ENCODE results near the gene GSC2.
"Not testable (repeated sequence)": the region's sequence is repeated elsewhere in the genome, so short reads cannot be mapped to it uniquely, and the experiment has no call there.

Gene GSC2

DNA sequence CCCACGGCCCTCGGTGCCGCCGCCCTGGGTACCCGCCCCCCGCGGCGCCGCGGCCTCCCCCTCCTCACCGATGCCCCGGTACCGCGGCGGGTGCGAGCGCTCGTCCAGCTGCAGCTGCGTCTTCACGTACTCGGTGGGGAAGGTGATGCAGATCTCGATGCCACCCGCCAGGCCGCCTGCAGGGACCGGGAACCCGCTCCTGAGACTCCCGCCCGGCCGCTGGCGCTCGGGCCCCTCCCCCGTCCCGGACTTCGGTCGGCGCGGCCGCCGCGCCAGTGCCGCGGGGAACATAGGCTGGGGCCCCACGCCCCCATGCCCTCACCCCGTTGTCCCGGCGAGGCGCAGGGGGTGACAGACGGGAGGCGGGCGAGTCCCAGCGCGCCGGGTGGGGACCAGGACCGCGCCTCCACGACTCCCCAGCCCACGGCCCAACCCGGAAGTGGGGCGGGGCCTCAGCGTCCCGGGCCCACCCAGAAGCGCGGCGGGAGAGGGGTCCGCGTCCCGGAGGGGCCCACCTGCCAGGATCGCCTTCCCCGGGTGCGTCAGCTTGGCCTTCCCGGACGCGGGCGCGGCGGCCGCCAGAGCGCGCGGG, 28.1 kb upstream of the GSC2 start:
- peak; percentile 67 for DNase-seq (ENCODE audit: low spot score)

- no peak for DNase-seq (ENCODE audit: low spot score)
These were observed 27.3 kb upstream of the GSC2 start for GRCh38 chr22:19177164-19178064.

DNA sequence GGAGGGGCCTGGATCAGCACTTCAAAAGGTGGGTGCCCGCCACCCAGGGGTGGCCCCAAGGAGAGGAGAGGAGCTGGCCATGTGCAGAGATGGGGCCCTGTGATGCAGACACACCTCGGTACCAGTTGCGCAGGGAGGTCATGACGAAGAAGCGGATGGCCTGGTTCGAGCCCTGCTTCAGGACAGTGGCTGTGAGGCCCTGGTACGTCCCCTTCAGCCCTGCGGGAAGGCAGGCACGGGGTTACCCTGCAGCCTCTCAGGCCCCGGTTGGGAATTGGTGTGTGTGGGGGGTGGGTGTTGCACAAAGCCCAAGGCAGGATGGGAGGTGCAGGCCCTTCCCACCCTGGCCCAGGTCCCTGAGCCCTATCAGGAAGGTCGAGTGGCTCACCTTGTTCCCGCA, 26.6 kb upstream of the GSC2 start:
- DNase-seq (ENCODE audit: low spot score) = no peak

DNA sequence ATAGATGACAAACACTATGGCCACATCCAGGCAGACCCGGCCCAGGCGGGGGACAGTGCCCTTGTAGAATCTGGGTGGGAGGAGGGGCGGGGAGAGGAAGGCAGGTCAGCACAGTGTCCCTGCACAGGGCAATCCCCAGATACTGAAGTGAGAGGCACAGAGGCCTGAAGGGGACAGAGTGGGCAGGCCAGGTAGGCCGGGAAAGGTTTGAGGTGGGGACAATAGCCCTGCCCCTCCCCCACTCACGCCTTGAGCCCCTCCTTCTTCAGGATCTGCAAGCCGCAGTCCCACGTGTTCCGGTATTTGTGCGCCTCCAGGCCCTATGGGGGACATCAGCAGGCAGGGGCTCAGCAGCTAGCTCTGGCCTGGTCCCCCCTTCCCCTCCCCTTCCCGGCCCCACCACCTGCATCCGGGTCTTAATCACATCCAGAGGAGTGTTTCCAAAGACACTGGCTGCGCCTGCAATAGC, 26.1 kb upstream of the GSC2 start:
- no peak for DNase-seq (ENCODE audit: low spot score)

GRCh38 chr22:19175602-19176174, 25.6 kb upstream of the GSC2 start:
- DNase-seq (ENCODE audit: low spot score) = no peak

- DNase-seq (ENCODE audit: low spot score) = no peak
These were observed 25.0 kb upstream of the GSC2 start for GRCh38 chr22:19175026-19175601.

- no peak for DNase-seq (ENCODE audit: low spot score)
These were observed 24.3 kb upstream of the GSC2 start for GRCh38 chr22:19174106-19175025.

DNA sequence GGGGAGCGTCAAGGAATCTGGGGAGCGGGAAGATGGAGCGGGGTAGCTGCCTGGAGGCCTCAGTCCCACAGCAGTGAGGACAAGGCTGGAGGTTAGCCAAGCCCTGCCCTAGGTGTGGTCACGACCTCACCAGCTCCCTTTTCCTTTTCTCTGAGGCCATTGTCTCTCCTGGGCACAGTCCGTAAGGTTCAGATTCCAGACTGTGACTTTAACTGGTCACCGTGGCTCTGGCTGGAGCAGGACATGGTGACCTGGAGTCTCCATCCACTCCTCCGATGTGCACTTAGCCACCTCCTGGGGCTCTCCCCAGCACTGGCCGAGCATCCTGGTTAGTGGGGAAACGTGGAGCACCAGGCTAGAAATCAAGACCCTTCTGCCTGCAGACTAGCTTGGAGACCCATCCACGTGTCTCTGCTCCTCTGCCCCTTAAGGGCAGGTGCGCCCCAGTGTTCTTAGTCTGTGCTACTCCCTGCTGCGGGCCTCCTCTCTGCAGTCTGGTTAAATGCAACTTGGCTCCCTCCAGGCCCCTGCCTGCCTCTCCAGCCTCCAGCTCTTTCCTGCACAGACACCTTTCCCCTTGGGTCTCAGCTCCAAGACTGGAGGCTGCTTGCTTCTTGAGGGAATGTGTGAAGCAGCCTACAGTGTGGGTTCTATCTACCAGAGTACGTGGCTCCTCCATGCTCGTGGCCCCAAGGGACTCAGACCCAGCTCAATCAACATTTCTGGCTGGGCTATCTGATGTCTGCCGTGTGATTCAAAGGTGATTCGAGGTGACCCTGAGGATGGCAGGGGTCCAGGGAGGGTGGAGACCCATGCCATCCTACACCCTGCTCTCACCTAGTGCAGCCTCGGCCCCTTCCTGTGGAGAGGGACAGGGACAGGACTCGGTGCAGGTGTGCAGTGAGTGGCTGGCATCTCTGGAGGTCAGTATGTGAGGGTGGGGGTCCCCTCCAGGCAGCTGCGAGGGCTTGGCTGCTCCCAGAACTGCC, 23.2 kb upstream of the GSC2 start:
- DNase-seq (ENCODE audit: low spot score) = no peak

DNA sequence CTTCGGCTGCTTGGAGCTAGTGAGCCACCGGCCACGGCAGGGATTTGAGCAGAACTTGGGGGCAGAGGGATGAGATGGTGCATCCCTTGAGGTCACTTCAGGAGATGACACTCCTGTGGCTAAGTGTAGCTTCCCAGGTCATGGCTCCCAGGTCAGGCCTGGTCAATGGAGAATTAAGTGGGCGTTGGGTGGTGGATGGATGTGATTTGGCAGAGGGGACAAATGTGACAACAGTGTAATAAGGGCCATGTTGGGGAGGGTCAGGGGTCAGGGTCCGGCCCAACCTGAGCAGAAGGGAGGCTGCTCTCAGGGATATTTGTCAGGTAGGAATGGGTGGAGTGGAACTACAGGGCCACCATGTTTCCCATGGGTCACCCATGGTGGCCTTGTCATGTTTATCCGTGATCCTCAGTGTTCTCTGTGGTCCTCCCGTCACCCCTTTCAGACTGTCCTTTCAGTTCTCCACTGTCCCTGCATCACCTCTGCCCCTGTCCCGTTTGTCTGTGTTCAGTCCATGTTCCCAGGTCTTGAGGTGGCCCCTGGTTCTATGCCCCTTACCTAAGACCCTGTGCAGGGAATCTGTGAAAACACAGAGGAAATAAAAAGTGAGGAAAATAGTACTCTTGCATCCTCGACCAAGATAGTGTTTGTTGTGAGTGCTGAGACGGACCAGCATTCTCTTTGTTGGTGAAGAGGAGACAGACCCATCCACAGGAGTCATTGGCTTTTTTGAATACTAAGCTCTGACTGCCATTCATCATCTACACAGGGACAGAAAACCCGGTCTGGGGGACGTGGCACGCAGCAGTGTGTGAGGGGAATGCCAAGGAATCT, 22.3 kb upstream of the GSC2 start:
- DNase-seq (ENCODE audit: low spot score) = no peak

GRCh38 chr22:19169947-19170318, 19.8 kb upstream of the GSC2 start:
- no peak for DNase-seq (ENCODE audit: low spot score)

DNA sequence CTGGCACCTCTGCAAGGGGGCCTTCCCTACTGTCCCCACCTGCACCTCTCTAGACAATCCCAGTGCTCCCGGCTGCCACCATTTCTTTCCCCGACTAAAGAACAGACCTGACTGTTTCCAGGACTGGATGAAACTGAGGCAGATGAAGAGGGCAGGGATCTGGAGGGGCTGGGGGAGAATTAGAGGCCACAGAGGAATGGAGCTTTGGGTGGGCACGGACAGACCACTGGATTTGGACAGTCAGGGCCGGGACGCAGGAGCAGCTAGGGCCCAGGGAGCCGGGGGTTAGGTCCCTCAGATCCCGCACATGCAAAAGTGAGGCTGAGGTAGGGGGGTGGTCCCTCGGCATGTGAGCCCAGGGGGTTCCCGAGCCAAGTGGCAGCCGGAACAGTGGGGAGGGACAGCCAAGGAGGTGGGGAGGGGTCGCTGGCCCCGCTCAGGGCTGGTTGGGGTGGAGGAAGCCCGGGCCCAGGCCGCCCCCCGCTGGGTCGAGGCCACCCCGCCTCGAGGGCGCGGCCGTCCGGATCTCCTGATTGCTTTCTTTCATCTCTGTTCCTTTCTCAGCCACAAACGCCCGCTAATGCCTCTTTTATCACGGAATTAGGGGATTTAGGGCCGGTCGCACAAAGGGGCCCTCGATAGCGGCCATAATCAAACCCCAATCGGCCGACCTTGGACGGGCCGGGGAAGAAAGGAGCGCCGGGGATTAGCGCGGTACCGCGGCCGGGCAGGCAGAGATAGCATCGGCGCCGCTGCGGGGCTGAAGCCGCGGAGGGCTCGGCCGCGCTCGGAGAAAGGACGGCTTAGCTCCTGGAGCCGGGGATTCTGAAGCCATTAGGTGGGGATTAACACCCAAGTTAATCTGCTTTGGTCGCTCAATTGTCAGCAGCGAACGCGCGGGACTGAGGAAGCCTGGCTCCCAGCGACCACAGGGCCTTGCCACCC, 19.2 kb upstream of the GSC2 start:
- DNase-seq (ENCODE audit: low spot score) = no peak

- no peak for DNase-seq (ENCODE audit: low spot score)
These were observed 18.2 kb upstream of the GSC2 start for GRCh38 chr22:19168088-19168890.

DNA sequence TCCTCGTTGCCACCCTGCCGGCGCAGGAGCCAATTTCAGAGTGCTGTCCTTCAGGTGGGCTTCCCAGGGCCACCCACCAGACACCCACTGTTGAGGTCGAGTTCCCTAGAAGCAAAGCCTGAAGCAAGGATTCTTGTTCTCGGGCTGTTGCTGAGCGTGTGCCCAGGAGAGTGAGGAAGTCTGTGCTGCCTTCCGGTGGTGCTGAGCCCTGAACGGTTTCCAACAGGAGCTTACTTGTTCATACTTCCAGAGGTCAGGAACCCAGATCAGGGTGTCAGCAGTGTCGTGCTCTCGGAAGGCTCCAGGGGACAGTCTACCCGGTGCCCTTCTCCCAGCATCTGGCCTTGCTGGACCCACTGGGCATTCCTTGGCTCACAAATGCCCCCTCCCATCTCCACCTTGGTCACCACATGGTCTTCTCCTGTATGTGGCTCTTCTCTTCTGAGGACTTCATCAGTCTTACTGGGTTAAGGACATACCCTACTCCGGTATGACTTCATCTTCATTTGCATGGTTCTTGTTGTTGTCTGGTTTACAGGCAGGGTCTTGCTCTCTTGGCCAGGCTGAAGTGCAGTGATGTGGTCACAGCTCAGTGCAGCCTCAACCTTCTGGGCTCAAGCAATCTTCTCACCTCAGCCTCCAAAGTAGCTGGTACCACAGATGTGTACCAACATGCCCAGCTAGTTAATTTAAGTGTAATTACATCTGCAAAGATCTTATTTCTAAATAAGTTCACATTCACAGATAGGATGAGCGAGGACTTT, 17.2 kb upstream of the GSC2 start:
- DNase-seq (ENCODE audit: low spot score) = no peak

GRCh38 chr22:19166421-19166820, 16.3 kb upstream of the GSC2 start:
- DNase-seq (ENCODE audit: low spot score) = no peak

GRCh38 chr22:19164425-19164824, 14.3 kb upstream of the GSC2 start:
- DNase-seq (ENCODE audit: low spot score) = no peak

DNA sequence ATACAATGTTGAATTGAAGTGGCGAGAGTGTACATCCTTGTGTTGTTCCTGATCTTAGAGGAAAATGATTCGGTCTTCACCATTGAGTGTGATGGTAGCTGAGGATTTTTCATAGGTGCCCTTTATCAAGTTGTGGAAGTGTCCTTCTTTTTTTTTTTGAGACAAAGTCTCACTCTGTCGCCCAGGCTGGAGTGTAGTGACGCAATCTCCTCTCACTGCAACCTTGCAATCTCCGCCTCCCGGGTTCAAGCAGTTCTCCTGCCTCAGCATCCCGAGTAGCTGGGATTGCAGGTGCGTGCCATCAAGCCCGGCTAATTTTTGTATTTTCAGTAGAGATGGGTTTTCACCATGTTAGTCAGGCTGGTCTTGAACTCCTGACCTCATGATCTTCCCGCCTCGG, 8.6 kb upstream of the GSC2 start:
- not testable (repeated sequence) for DNase-seq (ENCODE audit: low spot score)

- DNase-seq (ENCODE audit: low spot score) = not testable (repeated sequence)
These were observed 6.0 kb upstream of the GSC2 start for GRCh38 chr22:19156109-19156508.

Measured in iPS-NIHi11 (cell line).